Measurements from ENCODE around the gene KAT8. TPM values are rescaled to one million over a fixed set of nuclear protein-coding genes. Genes with fewer than 3 reads are reported as not detected.

KAT8 gene
- total and polyA plus RNA-seq, 9 of the 15 experiments (the other 6 are each of a cell fraction or from before 2014, with no cell fraction given): 10.0 to 98.5 (median 76.4) TPM

DNA sequence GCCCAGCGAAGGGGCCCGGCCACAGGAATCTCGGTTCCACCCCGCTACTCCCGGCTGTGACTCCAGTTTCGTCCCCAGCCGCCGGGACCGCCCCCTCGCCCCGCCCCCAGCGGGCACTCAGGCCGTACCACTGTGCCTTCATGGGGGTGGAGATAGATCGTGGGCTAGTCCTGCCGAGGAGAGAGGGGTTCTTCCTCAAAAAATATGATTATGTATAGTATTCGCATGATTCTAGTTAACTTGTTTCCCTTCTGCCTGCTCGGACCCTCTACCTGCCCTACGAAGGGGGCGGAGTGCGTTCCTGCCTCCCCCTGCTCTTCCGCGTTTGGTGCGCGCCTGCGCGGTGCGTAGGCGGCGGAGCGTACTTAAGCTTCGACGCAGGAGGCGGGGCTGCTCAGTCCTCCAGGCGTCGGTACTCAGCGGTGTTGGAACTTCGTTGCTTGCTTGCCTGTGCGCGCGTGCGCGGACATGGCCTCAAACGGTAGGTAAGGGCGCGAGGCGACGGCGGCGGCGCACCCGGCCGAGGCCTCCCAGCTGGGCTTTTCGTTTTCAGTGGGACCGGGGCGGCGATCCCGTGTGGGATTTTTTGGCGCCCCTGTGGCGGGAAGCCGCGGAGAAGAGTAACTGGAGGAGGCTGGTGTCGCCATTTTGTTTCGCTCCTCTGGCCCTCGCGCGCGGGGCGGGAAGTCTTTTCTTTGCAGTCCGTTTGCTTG, 62.4 kb downstream of the KAT8 start, which contains the start of gene FUS (continued):
- TF ChIP-seq CEBPB (tag; IDR thresholded peaks at IDR 0.05) (no peak), SMARCA4 (IDR thresholded peaks at IDR 0.05) (no peak), DDX20 (tag; IDR thresholded peaks at IDR 0.05; ENCODE audit: low read depth) (no peak), ZBTB1 (CRISPR knock-in tag; IDR thresholded peaks at IDR 0.05; ENCODE audit: borderline replicate concordance, low read depth) (no peak; the same call in 1 of the 2 replicates), XRCC5 (IDR thresholded peaks at IDR 0.05; ENCODE audit: low read depth, low read length) (0 out of 2 replicates have a peak, but pooled peaks have one; percentile 4), YY1 (IDR thresholded peaks at IDR 0.05; ENCODE audit: borderline replicate concordance in 1 of 3, control insufficient read depth in 1 of 3, extremely low read depth in 1 of 3, insufficient read depth in 3 of 3, insufficient read length in 1 of 3, insufficient replicate concordance in 2 of 3, low read depth in 1 of 3, low read length in 2 of 3) (peak; percentile 77 to 92 (median 89)), SMARCA5 (IDR thresholded peaks at IDR 0.05) (no peak), NCOA6 (IDR thresholded peaks at IDR 0.05) (no peak), JUNB (CRISPR knock-in tag; conservative IDR thresholded peaks at IDR 0.05) (no peak), PHB2 (IDR thresholded peaks at IDR 0.05; ENCODE audit: low read depth) (no peak)
- TF ChIP-seq, protein P1, sequence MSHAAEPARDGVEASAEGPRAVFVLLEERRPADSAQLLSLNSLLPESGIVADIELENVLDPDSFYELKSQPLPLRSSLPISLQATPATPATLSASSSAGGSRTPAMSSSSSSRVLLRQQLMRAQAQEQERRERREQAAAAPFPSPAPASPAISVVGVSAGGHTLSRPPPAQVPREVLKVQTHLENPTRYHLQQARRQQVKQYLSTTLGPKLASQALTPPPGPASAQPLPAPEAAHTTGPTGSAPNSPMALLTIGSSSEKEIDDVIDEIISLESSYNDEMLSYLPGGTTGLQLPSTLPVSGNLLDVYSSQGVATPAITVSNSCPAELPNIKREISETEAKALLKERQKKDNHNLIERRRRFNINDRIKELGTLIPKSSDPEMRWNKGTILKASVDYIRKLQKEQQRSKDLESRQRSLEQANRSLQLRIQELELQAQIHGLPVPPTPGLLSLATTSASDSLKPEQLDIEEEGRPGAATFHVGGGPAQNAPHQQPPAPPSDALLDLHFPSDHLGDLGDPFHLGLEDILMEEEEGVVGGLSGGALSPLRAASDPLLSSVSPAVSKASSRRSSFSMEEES (CRISPR knock-in tag; IDR thresholded peaks at IDR 0.05): peak; percentile 3; the same call in 1 of the 2 replicates
- TF ChIP-seq, protein P2, sequence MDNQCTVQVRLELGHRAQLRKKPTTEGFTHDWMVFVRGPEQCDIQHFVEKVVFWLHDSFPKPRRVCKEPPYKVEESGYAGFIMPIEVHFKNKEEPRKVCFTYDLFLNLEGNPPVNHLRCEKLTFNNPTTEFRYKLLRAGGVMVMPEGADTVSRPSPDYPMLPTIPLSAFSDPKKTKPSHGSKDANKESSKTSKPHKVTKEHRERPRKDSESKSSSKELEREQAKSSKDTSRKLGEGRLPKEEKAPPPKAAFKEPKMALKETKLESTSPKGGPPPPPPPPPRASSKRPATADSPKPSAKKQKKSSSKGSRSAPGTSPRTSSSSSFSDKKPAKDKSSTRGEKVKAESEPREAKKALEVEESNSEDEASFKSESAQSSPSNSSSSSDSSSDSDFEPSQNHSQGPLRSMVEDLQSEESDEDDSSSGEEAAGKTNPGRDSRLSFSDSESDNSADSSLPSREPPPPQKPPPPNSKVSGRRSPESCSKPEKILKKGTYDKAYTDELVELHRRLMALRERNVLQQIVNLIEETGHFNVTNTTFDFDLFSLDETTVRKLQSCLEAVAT (IDR thresholded peaks at IDR 0.05): peak; percentile 79 to 86; a peak in 3 of 4 replicates
- TF ChIP-seq, protein P3, sequence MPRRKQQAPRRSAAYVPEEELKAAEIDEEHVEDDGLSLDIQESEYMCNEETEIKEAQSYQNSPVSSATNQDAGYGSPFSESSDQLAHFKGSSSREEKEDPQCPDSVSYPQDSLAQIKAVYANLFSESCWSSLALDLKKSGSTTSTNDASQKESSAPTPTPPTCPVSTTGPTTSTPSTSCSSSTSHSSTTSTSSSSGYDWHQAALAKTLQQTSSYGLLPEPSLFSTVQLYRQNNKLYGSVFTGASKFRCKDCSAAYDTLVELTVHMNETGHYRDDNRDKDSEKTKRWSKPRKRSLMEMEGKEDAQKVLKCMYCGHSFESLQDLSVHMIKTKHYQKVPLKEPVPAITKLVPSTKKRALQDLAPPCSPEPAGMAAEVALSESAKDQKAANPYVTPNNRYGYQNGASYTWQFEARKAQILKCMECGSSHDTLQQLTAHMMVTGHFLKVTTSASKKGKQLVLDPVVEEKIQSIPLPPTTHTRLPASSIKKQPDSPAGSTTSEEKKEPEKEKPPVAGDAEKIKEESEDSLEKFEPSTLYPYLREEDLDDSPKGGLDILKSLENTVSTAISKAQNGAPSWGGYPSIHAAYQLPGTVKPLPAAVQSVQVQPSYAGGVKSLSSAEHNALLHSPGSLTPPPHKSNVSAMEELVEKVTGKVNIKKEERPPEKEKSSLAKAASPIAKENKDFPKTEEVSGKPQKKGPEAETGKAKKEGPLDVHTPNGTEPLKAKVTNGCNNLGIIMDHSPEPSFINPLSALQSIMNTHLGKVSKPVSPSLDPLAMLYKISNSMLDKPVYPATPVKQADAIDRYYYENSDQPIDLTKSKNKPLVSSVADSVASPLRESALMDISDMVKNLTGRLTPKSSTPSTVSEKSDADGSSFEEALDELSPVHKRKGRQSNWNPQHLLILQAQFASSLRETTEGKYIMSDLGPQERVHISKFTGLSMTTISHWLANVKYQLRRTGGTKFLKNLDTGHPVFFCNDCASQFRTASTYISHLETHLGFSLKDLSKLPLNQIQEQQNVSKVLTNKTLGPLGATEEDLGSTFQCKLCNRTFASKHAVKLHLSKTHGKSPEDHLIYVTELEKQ (CRISPR knock-in tag; IDR thresholded peaks at IDR 0.05): no peak
- TF ChIP-seq, protein P4, sequence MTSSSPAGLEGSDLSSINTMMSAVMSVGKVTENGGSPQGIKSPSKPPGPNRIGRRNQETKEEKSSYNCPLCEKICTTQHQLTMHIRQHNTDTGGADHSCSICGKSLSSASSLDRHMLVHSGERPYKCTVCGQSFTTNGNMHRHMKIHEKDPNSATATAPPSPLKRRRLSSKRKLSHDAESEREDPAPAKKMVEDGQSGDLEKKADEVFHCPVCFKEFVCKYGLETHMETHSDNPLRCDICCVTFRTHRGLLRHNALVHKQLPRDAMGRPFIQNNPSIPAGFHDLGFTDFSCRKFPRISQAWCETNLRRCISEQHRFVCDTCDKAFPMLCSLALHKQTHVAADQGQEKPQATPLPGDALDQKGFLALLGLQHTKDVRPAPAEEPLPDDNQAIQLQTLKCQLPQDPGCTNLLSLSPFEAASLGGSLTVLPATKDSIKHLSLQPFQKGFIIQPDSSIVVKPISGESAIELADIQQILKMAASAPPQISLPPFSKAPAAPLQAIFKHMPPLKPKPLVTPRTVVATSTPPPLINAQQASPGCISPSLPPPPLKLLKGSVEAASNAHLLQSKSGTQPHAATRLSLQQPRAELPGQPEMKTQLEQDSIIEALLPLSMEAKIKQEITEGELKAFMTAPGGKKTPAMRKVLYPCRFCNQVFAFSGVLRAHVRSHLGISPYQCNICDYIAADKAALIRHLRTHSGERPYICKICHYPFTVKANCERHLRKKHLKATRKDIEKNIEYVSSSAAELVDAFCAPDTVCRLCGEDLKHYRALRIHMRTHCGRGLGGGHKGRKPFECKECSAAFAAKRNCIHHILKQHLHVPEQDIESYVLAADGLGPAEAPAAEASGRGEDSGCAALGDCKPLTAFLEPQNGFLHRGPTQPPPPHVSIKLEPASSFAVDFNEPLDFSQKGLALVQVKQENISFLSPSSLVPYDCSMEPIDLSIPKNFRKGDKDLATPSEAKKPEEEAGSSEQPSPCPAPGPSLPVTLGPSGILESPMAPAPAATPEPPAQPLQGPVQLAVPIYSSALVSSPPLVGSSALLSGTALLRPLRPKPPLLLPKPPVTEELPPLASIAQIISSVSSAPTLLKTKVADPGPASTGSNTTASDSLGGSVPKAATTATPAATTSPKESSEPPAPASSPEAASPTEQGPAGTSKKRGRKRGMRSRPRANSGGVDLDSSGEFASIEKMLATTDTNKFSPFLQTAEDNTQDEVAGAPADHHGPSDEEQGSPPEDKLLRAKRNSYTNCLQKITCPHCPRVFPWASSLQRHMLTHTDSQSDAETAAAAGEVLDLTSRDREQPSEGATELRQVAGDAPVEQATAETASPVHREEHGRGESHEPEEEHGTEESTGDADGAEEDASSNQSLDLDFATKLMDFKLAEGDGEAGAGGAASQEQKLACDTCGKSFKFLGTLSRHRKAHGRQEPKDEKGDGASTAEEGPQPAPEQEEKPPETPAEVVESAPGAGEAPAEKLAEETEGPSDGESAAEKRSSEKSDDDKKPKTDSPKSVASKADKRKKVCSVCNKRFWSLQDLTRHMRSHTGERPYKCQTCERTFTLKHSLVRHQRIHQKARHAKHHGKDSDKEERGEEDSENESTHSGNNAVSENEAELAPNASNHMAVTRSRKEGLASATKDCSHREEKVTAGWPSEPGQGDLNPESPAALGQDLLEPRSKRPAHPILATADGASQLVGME (CRISPR knock-in tag; IDR thresholded peaks at IDR 0.05): peak; percentile 85
